GM20000 (cell line): ENCODE results near the gene GOLGA8N.

ENCODE experiments used
- DNase-seq: peaks from one replicate; pipeline ENCODE4 v3.0.0; 2012; ENCODE audit warnings: low spot score
- TF ChIP-seq, protein P1 (sequence below): IDR thresholded peaks from 2 replicates; pipeline ENCODE4 v1.5.1; 2012; ENCODE audit warnings: mild to moderate bottlenecking, control low read depth; ENCODE audit errors: extremely low read depth, missing control alignments

GOLGA8N gene

DNA sequence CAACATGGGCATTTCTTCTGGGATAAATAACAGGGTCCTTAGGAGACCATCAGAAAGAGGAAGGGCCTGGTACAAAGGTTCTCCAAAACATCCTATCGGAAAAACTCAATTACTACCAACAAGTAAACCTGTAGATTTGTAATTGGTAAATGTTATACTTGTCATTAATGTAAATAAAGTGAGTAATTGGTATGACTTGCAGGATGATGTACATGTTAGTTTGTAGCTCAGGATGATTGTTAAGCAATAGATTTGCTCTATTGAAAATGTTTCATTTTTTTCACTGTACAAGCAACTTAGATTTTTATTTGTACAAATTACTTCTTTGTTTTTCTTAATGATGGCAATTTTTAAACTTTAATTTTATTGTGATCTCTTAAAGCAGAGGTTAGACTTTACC is 44.4 kb downstream of the GOLGA8N start:
- TF ChIP-seq, protein P1, sequence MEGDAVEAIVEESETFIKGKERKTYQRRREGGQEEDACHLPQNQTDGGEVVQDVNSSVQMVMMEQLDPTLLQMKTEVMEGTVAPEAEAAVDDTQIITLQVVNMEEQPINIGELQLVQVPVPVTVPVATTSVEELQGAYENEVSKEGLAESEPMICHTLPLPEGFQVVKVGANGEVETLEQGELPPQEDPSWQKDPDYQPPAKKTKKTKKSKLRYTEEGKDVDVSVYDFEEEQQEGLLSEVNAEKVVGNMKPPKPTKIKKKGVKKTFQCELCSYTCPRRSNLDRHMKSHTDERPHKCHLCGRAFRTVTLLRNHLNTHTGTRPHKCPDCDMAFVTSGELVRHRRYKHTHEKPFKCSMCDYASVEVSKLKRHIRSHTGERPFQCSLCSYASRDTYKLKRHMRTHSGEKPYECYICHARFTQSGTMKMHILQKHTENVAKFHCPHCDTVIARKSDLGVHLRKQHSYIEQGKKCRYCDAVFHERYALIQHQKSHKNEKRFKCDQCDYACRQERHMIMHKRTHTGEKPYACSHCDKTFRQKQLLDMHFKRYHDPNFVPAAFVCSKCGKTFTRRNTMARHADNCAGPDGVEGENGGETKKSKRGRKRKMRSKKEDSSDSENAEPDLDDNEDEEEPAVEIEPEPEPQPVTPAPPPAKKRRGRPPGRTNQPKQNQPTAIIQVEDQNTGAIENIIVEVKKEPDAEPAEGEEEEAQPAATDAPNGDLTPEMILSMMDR = no peak
- no peak for DNase-seq

DNA sequence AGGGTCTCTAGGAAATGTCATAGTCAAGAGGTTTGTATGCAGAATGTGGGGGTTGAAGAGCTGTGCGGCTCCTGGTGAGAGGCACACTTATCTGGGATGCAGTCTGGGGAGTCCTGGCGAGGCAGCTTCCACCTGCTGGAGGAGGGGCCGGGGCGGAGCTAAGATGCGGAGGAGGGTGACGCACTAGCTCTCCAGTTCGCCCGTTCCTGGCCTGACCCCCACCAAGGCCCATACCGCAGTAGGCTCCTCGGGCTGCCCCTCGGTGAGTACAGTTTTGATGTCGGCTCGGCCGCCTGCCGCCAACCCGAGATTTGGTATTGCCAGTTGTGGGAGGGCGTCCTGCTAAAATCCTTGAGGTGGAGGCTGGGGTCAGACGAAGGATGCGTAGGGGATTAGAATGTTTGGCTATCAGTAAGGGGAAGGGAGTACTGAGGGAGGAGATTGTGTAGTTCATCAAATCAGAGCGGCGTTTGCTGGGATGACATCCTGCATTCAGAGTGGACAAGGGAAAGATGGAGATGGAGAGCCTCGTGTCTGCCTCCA is 48.3 kb downstream of the GOLGA8N start, which contains the start of gene SCG5:
Gene SCG5 (plus strand): TSS at position 194 of the 543 bp plus-strand sequence. CDS start 1,883 bp downstream, outside the sequence.
- DNase-seq = no peak
- TF ChIP-seq, protein P1 = no peak

GRCh38 chr15:32642667-32643435 is 49.6 kb downstream of the GOLGA8N start:
- DNase-seq = no peak
- TF ChIP-seq, protein P1 = no peak

GRCh38 chr15:32643907-32644445 is 50.7 kb downstream of the GOLGA8N start:
- TF ChIP-seq, protein P1 = no peak
- no peak for DNase-seq

- no peak for DNase-seq
- TF ChIP-seq, protein P1 = no peak
Measured at GRCh38 chr15:32646291-32646690, 53.0 kb downstream of the GOLGA8N start.

GRCh38 chr15:32649342-32649741 is 56.1 kb downstream of the GOLGA8N start:
- no peak for DNase-seq
- TF ChIP-seq, protein P1 = no peak

- DNase-seq = peak; percentile 73
Measured at GRCh38 chr15:32651229-32651837, 58.1 kb downstream of the GOLGA8N start.

More at GRCh38 chr15:32651229-32651837, 58.1 kb downstream of the GOLGA8N start:
- TF ChIP-seq, protein P1 = peak; percentile 96
